LHCN-M2 (cell line): ENCODE data around the gene CDK19. TPM values are rescaled to one million over a fixed set of nuclear protein-coding genes. Genes with fewer than 3 reads are reported as not detected.
"Not testable (repeated sequence)": the region's sequence is repeated elsewhere in the genome, so short reads cannot be mapped to it uniquely, and the experiment has no call there.

Source experiments
- DNase-seq: peaks from one replicate; pipeline ENCODE4 v3.0.0-alpha.2; 2012; ENCODE audit warnings: low read depth
- polyA plus RNA-seq: library from polyadenylated mRNA; unstranded; fragments of >200 nt; gene quantifications from one replicate; pipeline ENCODE4 v1.2.1, GENCODE V29; 2012; ENCODE audit warnings: missing spikeins
- total RNA-seq: library from RNA; depleted of rRNA; stranded (reverse); fragments of >200 nt; gene quantifications from 2 replicates; pipeline ENCODE4 v1.2.3, GENCODE V29; 2014; rRNA removed

CDK19 gene
- total RNA-seq: 13.7 and 18.2 TPM in 2 replicates
- 5.6 TPM for polyA plus RNA-seq

- peak; percentile 99 for DNase-seq
These were observed at the start of gene CDK19 for GRCh38 chr6:110815411-110816409. Gene CDK19 (minus strand): TSS chr6:110815469. CDS start chr6:110815136, 333 bp downstream.

GRCh38 chr6:110864824-110865223, 49.6 kb upstream of the CDK19 start:
- DNase-seq: peak; percentile 44

DNA sequence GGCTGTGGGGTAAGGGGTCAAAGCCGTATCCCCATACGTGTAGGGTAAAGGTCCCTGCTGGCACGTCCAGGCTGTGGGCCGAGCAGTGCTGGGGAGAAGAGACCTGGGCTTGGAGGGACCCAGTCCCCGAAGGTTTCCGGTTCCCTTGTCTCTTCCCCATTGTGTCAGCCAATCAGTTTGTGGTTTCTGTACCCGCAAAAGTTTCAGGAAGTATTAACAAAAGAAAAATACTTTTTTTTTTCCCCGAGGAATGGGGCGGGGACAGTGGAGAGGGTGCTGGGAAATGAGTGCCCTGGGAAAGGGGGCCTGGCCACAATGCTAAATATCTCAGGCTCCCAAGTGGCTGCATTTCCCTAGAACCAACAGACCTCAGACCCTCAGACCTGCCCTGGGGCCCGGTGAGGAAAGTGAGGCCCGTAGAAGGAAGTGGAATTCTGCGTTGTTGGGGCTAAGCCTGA, 44.1 kb upstream of the CDK19 start:
- DNase-seq: no peak

- DNase-seq: no peak
These were observed 43.4 kb upstream of the CDK19 start for GRCh38 chr6:110858562-110859214.

DNA sequence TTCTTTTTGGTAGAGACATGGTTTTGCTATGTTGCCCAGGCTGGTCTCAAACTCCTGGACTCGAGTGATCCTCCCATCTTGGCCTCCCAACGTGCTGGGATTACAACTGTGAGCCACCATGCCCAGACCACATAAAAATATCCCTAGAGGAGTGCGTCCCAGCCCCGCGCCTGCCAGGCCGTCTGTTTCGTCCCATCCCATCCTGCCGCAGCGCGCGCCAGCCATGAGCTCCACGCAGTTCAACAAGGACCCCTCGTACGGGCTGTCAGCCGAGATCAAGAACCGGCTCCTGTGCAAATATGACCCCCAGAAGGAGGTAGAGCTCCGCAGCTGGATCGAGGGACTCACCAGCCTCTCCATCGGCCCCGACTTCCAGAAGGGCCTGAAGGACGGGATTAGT, 42.7 kb upstream of the CDK19 start:
- DNase-seq: no peak

GRCh38 chr6:110856296-110856695, 41.0 kb upstream of the CDK19 start:
- DNase-seq: peak; percentile 30

- no peak for DNase-seq
These were observed 38.6 kb upstream of the CDK19 start for GRCh38 chr6:110853754-110854477.

DNA sequence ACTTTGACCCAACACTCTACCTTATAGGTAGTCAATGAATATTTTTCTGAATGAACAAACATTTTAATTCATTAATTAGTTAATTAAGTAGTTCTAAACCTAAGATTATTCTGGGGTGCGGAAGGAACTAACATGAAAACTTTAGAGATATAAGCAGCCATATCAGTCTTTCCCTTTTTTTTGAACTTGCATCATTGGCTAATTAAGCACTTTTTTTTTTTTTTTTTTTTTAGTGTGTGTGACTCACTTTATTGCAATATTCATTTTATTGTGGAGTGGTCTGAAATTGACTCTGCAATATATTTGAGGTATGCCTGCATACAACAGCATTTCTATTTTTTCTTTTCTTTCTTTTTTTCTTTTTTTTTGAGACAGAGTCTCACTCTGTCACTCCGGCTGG, 37.5 kb upstream of the CDK19 start:
- DNase-seq: no peak

GRCh38 chr6:110849781-110850180, 34.5 kb upstream of the CDK19 start:
- no peak for DNase-seq

DNA sequence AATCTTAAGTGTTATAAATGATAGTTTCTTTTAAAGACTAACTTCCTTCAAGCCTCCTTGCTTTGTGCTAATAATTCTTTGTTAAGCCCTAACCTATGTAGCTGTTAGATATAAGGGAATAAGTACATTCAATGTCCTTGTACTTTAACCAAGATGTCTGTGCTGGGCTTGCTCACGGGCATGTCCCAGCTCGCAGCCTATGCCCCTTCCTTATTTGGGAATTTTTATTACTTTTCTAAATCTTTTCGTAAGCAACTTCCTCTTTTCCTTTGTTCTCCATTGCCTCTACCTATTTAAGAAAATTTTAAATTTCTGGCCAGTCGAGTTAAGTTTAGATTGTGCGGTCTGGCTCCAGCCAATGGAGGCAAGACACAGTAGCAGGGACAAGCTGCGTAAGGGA, 26.0 kb upstream of the CDK19 start:
- no peak for DNase-seq

- not testable (repeated sequence) for DNase-seq
These were observed 20.5 kb upstream of the CDK19 start for GRCh38 chr6:110835751-110836150.

DNA sequence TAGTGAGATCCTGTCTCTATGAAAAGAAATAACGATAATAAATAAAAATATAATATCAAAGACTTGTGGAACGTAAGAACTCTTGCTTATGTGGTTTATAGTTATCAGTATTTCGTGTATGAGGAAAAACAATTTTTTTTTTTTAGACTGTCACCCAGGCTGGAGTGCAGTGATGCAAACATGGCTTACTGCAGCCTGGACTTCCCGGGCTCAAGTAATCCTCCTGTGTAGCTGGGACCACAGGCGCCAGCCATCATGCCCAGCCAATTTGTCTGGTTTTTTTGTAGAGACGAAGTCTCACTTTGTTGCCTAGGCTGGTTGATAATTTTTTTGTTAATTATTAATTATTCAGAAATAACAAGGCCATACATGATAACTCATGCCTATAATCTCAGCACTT, 18.6 kb upstream of the CDK19 start:
- no peak for DNase-seq

DNA sequence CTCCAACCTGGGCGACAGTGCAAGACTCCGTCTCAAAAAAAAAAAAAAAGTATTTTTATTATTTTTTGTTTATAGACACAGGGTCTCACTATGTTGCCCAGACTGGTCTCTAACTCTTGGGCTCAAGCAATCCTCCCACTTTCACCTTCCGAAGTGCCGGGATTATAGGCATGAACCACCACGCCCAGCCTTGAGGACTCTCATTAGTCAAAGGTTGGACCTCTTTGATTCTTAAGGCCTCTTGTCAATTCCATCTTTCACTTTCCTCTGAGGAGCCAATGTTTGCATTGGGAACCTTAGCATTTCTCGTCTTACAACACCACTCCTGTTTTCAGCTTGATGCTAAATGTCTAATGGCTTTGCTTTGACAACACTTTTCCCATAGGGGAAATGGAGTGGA, 16.1 kb upstream of the CDK19 start:
- no peak for DNase-seq

DNA sequence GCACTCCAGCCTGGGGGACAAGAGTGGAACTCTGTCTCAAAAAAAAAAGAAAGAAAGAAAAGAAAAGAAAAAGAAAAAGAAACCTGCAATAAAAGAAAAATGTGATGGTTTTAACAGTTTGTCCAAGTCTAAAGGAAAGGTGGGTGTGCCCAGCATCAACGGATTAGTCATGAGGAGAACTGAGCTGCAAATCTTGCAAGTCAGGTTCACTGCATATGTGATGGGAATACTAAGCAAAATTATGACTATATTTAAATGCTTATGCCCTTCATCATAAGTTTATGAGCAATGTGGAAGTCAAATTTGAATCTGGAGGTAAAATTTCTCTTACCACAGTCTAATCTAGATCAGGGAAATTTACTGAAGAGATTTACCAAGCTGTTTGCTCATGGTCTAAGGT, 13.1 kb upstream of the CDK19 start:
- peak; percentile 18 for DNase-seq

DNA sequence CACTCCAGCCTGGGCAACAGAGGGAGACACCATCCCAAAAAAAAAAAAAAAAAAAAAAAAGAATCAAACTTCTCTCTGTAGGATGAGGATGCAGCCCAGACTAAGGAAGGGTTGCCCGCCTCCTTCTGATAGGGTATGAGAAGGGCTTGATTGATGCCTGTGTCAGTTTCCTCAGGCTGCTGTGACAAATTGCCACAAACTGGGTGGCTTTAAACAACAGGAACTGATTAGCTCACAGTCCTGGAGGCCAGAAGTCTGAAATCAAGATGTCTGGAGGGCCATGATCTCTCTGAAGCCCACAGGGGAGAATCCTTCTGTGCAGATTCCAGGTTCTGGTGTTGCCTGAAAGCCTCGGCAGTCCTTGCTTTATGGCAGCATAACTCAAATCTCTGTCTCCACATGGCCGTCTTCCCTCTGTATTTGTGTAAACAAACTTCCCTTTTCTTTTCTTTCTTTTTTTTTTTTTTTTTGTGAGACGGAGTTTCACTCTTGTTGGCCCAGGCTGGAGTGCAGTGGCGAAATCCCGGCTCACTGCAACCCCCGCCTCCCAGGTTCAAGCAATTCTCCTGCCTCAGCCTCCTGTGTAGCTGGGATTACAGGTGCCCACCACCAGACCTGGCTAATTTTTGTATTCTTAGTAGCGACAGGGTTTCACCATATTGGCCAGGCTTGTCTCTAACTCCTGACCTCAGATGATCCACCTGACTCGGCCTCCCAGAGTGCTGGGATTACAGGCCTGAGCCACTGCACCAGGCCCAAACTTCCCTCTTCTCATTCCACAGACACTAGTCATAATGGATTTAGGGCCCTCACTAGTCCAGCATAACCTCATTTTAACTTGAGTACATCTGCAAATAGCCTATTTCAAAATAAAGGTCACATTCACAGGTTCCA, 11.2 kb upstream of the CDK19 start:
- no peak for DNase-seq

DNA sequence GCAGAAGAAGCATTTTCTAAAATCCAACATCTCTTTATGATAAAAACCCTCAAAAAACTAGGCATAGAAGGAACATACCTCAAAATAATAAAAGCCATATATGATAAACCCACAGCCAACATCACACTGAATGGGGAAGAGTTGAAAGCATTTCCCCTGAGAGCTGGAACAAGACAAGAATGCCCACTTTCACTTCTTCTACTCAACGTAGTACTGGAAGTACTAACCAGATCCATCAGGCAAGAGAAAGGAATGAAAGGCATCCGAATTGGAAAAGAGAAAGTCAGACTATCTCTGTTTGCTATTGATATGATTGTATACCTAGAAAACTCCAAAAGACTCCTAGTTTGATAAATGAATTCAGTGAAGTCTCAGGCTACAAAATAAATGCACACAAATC, 7.9 kb upstream of the CDK19 start:
- DNase-seq: no peak

GRCh38 chr6:110822249-110822648, 7.0 kb upstream of the CDK19 start:
- DNase-seq: no peak

DNA sequence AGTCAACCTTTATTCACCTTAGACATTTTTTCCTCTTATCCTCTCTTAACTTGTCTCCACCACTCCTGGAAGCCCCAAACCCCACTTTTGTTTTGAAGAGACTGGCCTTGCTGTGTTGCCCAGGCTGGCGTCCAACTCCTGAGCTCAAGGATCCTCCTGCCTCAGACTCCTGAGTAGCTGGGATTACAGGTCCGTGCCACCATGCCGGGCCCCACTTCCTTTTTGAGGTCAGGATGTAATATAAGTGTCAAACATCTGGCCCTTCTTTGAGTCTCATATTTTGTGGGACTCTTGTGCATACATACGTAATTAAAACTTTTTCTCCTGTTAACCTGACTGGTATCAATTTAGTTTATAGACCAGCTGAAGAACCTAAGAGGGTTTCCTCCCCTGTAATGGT, 1.4 kb upstream of the CDK19 start:
- no peak for DNase-seq

DNA sequence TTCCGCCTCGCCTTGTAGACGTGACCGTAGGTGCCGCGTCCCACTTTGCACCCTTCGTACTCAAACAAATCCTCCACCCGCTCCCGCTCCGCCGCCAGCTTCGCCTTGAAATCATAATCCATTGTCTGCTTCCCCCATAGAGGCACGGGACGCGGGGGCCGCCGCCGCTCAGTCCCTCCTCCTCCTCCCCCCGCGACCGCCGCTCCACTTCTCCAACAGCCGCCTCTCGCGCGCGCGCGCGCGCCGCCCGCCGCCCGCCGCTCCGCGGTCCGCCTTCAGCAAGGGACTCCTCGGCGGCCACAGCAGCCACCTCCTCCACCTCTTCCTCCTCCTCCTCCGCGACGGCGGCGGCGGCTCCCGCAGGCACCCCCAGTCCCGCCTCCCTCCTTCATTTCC, 256 bp downstream of the CDK19 start:
- no peak for DNase-seq

DNA sequence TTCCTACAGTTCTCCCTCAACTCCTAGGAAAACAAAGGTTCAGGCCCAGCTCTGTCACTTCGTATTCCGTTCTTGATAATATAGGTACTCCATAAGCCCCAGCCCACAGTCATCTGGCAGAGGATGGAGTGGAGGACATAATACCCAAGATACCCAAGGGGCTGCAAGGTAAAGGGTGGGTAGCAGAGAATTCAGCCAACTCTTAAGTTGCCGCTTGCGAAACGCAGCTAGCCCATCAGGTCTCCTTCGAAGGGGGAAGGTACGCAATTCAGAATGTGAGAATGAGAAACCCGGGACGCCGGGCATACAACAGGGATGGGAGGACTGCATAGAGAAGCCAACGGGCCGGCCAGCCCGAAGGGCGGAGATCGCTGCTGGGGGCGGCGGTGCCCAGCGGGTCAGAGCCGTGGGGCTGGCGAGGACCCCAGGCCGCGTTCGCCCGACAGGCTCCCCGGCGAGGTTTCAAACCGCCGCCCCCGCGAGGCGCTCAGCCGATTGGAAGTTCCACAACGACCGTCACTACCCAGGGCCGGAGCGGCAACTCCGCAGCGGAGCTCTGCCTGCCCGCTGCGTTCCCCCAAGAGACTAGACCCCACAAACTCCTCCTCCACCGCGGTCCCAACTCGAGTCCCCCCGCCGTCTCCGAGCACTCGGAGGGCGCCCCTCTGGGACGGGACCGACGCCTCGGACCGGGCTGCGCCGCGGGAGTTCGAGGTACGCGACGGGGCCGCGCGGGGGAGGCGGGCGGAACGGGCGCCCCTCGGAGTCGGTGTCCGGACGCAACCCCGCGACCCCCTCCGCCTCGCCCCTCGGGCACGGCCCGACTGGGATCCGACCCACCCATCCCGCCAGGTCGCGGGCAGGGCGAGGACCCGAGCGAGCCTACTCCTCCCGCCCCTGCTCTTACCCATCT, 911 bp downstream of the CDK19 start:
- peak; percentile 52 for DNase-seq
